Measurements from ENCODE around the gene VANGL2. TPM values are rescaled to one million over a fixed set of nuclear protein-coding genes. Genes with fewer than 3 reads are reported as not detected.

VANGL2 gene
- total RNA-seq, 1 donor from 2014 or later = 59.5 TPM

DNA sequence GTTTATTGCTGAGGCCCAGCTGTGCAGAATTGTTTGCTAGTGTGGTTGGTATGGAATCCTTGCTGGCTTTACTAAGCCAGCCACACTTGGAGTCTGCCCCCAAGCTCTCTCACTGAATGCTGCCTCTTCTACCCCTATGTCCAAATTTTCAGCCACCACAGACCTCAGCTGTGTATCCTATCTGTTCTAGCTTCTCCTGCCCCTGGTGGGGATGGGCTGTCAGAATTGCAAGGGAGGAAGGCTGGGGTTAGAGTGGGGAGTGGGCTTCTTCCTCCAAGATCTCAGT is 29.1 kb upstream of the VANGL2 start:
- H3K4me3 Mint-ChIP-seq = no peak overlapping the region
- H3K9me3 Mint-ChIP-seq = no peaks in the 10 kb centered on the region
- H3K36me3 Mint-ChIP-seq = no peaks in the 10 kb centered on the region
- TF ChIP-seq, protein P1, sequence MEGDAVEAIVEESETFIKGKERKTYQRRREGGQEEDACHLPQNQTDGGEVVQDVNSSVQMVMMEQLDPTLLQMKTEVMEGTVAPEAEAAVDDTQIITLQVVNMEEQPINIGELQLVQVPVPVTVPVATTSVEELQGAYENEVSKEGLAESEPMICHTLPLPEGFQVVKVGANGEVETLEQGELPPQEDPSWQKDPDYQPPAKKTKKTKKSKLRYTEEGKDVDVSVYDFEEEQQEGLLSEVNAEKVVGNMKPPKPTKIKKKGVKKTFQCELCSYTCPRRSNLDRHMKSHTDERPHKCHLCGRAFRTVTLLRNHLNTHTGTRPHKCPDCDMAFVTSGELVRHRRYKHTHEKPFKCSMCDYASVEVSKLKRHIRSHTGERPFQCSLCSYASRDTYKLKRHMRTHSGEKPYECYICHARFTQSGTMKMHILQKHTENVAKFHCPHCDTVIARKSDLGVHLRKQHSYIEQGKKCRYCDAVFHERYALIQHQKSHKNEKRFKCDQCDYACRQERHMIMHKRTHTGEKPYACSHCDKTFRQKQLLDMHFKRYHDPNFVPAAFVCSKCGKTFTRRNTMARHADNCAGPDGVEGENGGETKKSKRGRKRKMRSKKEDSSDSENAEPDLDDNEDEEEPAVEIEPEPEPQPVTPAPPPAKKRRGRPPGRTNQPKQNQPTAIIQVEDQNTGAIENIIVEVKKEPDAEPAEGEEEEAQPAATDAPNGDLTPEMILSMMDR (IDR thresholded peaks at IDR 0.05; ENCODE audit: unreplicated experiment) = no peak
- peaks cover 2% of the 10 kb centered on the region for H3K27me3 Mint-ChIP-seq (ENCODE audit: low read depth)
- no peak overlapping the region for H3K27ac Mint-ChIP-seq
- H3K4me1 Mint-ChIP-seq = peaks cover 9% of the 10 kb centered on the region
- no peak for DNase-seq (ENCODE audit: low spot score in 2 of 2, unreplicated experiment in 2 of 2)

GRCh38 chr1:160371756-160372155 is 28.6 kb upstream of the VANGL2 start:
- Mint-ChIP-seq H3K4me3 (no peak overlapping the region), H3K4me1 (peaks cover 11% of the 10 kb centered on the region), H3K27me3 (ENCODE audit: low read depth) (peaks cover 2% of the 10 kb centered on the region), H3K9me3 (no peaks in the 10 kb centered on the region), H3K27ac (no peak overlapping the region), H3K36me3 (no peaks in the 10 kb centered on the region)
- DNase-seq (ENCODE audit: low spot score in 2 of 2, unreplicated experiment in 2 of 2) = no peak
- TF ChIP-seq, protein P1 (IDR thresholded peaks at IDR 0.05; ENCODE audit: unreplicated experiment) = no peak

DNA sequence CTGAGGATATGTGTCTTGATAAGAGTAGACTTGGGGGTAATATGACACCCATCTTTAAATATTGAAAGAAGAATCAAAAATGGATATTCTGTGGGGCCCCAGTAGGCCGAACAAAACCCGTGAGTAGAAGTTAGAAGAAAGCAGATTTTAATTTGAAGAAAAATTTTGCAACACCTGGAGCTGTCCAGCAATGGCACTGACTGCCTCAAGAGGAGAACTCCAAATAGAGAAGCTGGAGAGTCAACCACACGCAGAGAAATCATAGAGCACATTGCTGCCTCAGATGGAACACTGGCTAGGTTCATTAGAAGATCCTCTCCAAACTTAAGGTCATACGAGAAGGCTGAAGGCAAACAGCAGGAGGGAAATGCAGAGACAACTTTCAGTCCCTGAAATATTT is 26.7 kb upstream of the VANGL2 start:
- Mint-ChIP-seq H3K4me1 (peaks cover 11% of the 10 kb centered on the region), H3K27me3 (ENCODE audit: low read depth) (peaks cover under 1% of the 10 kb centered on the region), H3K9me3 (no peaks in the 10 kb centered on the region), H3K4me3 (no peak overlapping the region), H3K27ac (no peak overlapping the region), H3K36me3 (no peaks in the 10 kb centered on the region)
- no peak for DNase-seq (ENCODE audit: low spot score in 2 of 2, unreplicated experiment in 2 of 2)
- TF ChIP-seq, protein P1 (IDR thresholded peaks at IDR 0.05; ENCODE audit: unreplicated experiment) = no peak

DNA sequence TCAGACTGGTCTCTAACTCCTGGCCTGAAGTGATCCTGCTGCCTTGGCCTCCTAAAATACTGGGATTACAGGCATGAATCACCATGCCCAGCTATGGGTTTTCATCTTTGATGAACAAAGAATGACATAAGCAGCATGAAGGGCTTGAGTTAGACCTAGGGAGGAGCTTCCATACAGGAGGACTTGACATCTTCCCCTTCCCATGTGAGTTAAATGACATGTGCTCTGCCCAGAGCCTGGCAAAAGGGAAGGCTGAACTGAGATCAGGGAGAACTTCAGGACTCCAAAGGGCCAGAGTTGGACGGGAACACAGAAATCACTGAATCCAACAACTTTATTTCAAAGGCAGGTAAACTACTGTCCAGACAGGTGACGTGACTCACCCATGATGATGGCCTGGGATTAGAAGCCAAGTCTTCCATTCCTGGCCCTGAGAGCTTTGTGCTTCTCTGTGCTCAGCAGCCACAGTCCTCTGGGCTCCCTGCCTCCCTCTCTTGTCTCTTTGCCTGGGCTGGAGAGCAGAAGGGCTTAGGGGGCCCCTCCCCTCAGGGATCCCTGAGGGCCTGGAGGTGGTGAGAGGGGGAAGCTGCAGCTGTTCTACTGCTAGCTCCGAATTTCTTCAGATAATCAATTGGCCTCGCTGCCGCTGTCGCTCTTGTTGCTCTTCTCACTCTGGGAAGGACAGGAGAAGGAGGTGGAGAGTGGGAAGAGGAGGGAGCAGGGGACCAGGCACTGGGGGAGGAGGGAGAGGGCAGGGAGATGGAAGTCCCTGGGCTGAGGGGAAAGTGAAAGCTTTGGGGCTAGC is 25.9 kb upstream of the VANGL2 start:
- H3K4me3 Mint-ChIP-seq = no peak overlapping the region
- H3K4me1 Mint-ChIP-seq = peaks cover 11% of the 10 kb centered on the region
- TF ChIP-seq, protein P1 (IDR thresholded peaks at IDR 0.05; ENCODE audit: unreplicated experiment) = no peak
- peaks cover 6% of the 10 kb centered on the region for H3K27me3 Mint-ChIP-seq (ENCODE audit: low read depth)
- H3K9me3 Mint-ChIP-seq = no peaks in the 10 kb centered on the region
- H3K27ac Mint-ChIP-seq = no peak overlapping the region
- no peaks in the 10 kb centered on the region for H3K36me3 Mint-ChIP-seq
- no peak for DNase-seq (ENCODE audit: low spot score in 2 of 2, unreplicated experiment in 2 of 2)

GRCh38 chr1:160375788-160376524 is 24.4 kb upstream of the VANGL2 start:
- peaks cover 11% of the 10 kb centered on the region for H3K4me1 Mint-ChIP-seq
- no peak overlapping the region for H3K27ac Mint-ChIP-seq
- H3K4me3 Mint-ChIP-seq = no peak overlapping the region

More at GRCh38 chr1:160375788-160376524, 24.4 kb upstream of the VANGL2 start:
- Mint-ChIP-seq H3K27me3 (ENCODE audit: low read depth) (peaks cover 12% of the 10 kb centered on the region), H3K9me3 (no peaks in the 10 kb centered on the region), H3K36me3 (no peaks in the 10 kb centered on the region)
- TF ChIP-seq, protein P1 (IDR thresholded peaks at IDR 0.05; ENCODE audit: unreplicated experiment) = no peak
- DNase-seq (ENCODE audit: low spot score in 2 of 2, unreplicated experiment in 2 of 2) = no peak
